HCT116 (cell line): Measurements from ENCODE around the gene TRIM41. TPM values are rescaled to one million over a fixed set of nuclear protein-coding genes. Genes with fewer than 3 reads are reported as not detected.

Experiments
- ATAC-seq: fragments of 200-7000 bp; cut with Tn5 transposase; 2 replicates; pipeline ENCODE4 v1.9.1; 2020; ENCODE audit warnings: mild to moderate bottlenecking, moderate library complexity
- BruUV-seq: library from RNA; stranded (reverse); fragments of 400-500 nt; replicated peaks from 2 replicates; lab custom pipeline; 2021; lab: Mats Ljungman, UMichigan
- CTCF ChIA-PET: fragments of 300-600 bp; sonication (Branson Sonifier 250); formaldehyde crosslinking; loops from one replicate; lab custom pipeline; 2021; ENCODE audit warnings: antibody characterized with exemption; lab: Charles Lee
- POLR2A ChIA-PET: fragments of 300-600, 350-600 bp; sonication (Branson Sonifier 250); formaldehyde crosslinking; loops from one replicate; lab custom pipeline; 2021; ENCODE audit warnings: antibody characterized with exemption; lab: Charles Lee
- RAD21 ChIA-PET, 2 experiments: fragments of 300-600 bp; sonication (Branson Sonifier 250); formaldehyde crosslinking; loops; one replicate each; lab custom pipeline; 2023; ENCODE audit warnings: low total read pairs in 2 of 2; ENCODE audit not compliant: uncharacterized antibody in 2 of 2, unreplicated experiment in 2 of 2, low non-redundant PET in 1 of 2; lab: Charles Lee
- DNase-seq: peaks from one replicate; pipeline ENCODE4 v3.0.0-alpha.2; 2010; ENCODE audit warnings: low read depth, low spot score
- H2AFZ ChIP-seq: fragments of 200-600 bp; shearing (Covaris generic), sonication (generic); 2 replicates; pipeline ENCODE4 v1.6.1; 2017; ENCODE audit warnings: low read depth, mixed run types, mixed read lengths, antibody characterized with exemption, low read length; ENCODE audit not compliant: poor library complexity, severe bottlenecking
- H3K27ac ChIP-seq: 2 replicates; pipeline ENCODE4 v1.5.1; 2012; ENCODE audit warnings: low read depth, low read length
- H3K27me3 ChIP-seq: fragments of 200-600 bp; sonication (generic); 2 replicates; pipeline ENCODE4 v1.6.1; 2016; ENCODE audit warnings: mixed run types, low read length, mixed read lengths; ENCODE audit not compliant: insufficient read depth
- H3K36me3 ChIP-seq, 2 experiments: fragments of 200-500 bp in 1 of 2; fragments of 200-600 bp in 1 of 2; sonication (Bioruptor generic) in 1 of 2; sonication (generic) in 1 of 2; 2 replicates each; pipeline versions ENCODE4 v1.5.1 to v1.6.1; 2014 to 2016; ENCODE audit warnings: low read length in 2 of 2, inconsistent platforms in 1 of 2, mixed read lengths in 1 of 2, mixed run types in 1 of 2; ENCODE audit not compliant: insufficient read depth in 2 of 2, control insufficient read depth in 1 of 2
- H3K4me1 ChIP-seq, 2 experiments: fragments of 200-600 bp in 1 of 2; sonication (generic) in 1 of 2; 2 replicates each; pipeline versions ENCODE4 v1.5.1 to v1.6.1; 2012 to 2017; ENCODE audit warnings: low read length in 2 of 2, inconsistent platforms in 1 of 2, mild to moderate bottlenecking in 1 of 2, mixed read lengths in 1 of 2, mixed run types in 1 of 2, moderate library complexity in 1 of 2; ENCODE audit not compliant: insufficient read depth in 2 of 2, control insufficient read depth in 1 of 2
- H3K4me2 ChIP-seq: fragments of 200-600 bp; sonication (generic); 2 replicates; pipeline ENCODE4 v1.6.1; 2017; ENCODE audit warnings: mixed run types, low read length, mixed read lengths
- H3K4me3 ChIP-seq, 2 experiments: fragments of 200-600 bp in 1 of 2; sonication (generic) in 1 of 2; replicated peaks in 1 of 2; 2 replicates each; pipeline ENCODE4 v1.5.1; 2011 to 2016; ENCODE audit warnings: low read length in 2 of 2, control low read depth in 1 of 2, low read depth in 1 of 2, mild to moderate bottlenecking in 1 of 2, mixed read lengths in 1 of 2, mixed run types in 1 of 2
- H3K79me2 ChIP-seq: fragments of 200-600 bp; sonication (generic); 2 replicates; pipeline ENCODE4 v1.6.1; 2017; ENCODE audit warnings: mild to moderate bottlenecking, mixed run types, low read length, moderate library complexity, mixed read lengths; ENCODE audit not compliant: insufficient read depth
- H3K9ac ChIP-seq: fragments of 200-600 bp; sonication (generic); 2 replicates; pipeline ENCODE4 v1.6.1; 2016; ENCODE audit warnings: low read length, mixed read lengths
- H3K9me2 ChIP-seq: fragments of 200-600 bp; sonication (generic), shearing (Covaris generic); 2 replicates; pipeline ENCODE4 v1.6.1; 2017; ENCODE audit warnings: mixed run types, mild to moderate bottlenecking, moderate library complexity; ENCODE audit not compliant: insufficient read depth
- H3K9me3 ChIP-seq, 2 experiments: fragments of 200-500 bp in 1 of 2; fragments of 200-600 bp in 1 of 2; sonication (Bioruptor generic) in 1 of 2; sonication (generic) in 1 of 2; 2 replicates each; pipeline ENCODE4 v1.6.1; 2014 to 2017; ENCODE audit warnings: low read length in 2 of 2, mixed read lengths in 2 of 2, inconsistent platforms in 1 of 2, low read depth in 1 of 2, mild to moderate bottlenecking in 1 of 2, mixed run types in 1 of 2, moderate library complexity in 1 of 2; ENCODE audit not compliant: control insufficient read depth in 1 of 2, insufficient read depth in 1 of 2
- H4K20me1 ChIP-seq: fragments of 200-600 bp; sonication (generic), shearing (Covaris generic); 2 replicates; pipeline ENCODE4 v1.6.1; 2017; ENCODE audit warnings: mixed run types, mild to moderate bottlenecking, moderate library complexity; ENCODE audit not compliant: insufficient read depth
- CBX3 ChIP-seq: IDR thresholded peaks from 2 replicates; pipeline ENCODE4 v1.6.1; 2012; ENCODE audit warnings: low read depth
- CEBPB ChIP-seq: IDR thresholded peaks from 2 replicates; pipeline ENCODE4 v1.6.1; 2012; ENCODE audit warnings: low read depth
- EGR1 ChIP-seq: IDR thresholded peaks from 2 replicates; pipeline ENCODE4 v1.6.1; 2012; ENCODE audit warnings: low read depth
- ELF1 ChIP-seq: IDR thresholded peaks from 2 replicates; pipeline ENCODE4 v1.6.1; 2012; ENCODE audit warnings: low read depth, borderline replicate concordance
- EZH2 ChIP-seq: fragments of 200-600 bp; sonication (generic); IDR thresholded peaks from 2 replicates; pipeline ENCODE4 v1.6.1; 2017; ENCODE audit warnings: antibody characterized with exemption, mixed run types
- FOSL1 ChIP-seq: IDR thresholded peaks from 2 replicates; pipeline ENCODE4 v1.6.1; 2012; ENCODE audit warnings: low read depth
- MAX ChIP-seq: IDR thresholded peaks from 2 replicates; pipeline ENCODE4 v1.6.1; 2012
- POLR2AphosphoS5 ChIP-seq: IDR thresholded peaks from 2 replicates; pipeline ENCODE4 v1.6.1; 2011; ENCODE audit warnings: mild to moderate bottlenecking, low read depth, low read length, moderate library complexity
- RAD21 ChIP-seq: IDR thresholded peaks from 2 replicates; pipeline ENCODE4 v1.6.1; 2012; ENCODE audit warnings: low read depth, mild to moderate bottlenecking
- SP1 ChIP-seq: IDR thresholded peaks from 2 replicates; pipeline ENCODE4 v1.6.1; 2012; ENCODE audit warnings: low read depth
- SRF ChIP-seq: IDR thresholded peaks from 2 replicates; pipeline ENCODE4 v1.6.1; 2012; ENCODE audit warnings: low read depth
- TCF7L2 ChIP-seq: IDR thresholded peaks from 2 replicates; pipeline ENCODE4 v1.7.0; 2011; ENCODE audit warnings: borderline replicate concordance, inconsistent platforms; ENCODE audit not compliant: insufficient read depth, insufficient read length; ENCODE audit errors: extremely low read depth
- YY1 ChIP-seq: IDR thresholded peaks from 2 replicates; pipeline ENCODE4 v1.6.1; 2011; ENCODE audit warnings: low read length, low read depth, moderate library complexity, mild to moderate bottlenecking; ENCODE audit not compliant: insufficient replicate concordance; ENCODE audit errors: extremely low read depth
- ZFX ChIP-seq: fragments of 450-650 bp; IDR thresholded peaks from 2 replicates; pipeline ENCODE4 v1.6.1; 2017
- ZNF274 ChIP-seq: fragments of 200-500 bp; sonication (Bioruptor generic); IDR thresholded peaks from 2 replicates; pipeline ENCODE4 v1.6.1; 2014; ENCODE audit warnings: mild to moderate bottlenecking, low read depth, low read length, inconsistent platforms
- intact Hi-C: fragments of 100-400 bp; cut with micrococcal nuclease; formaldehyde crosslinking; loops from 2 replicates; pipeline ENCODE4 v1.10.0; 2022
- total RNA-seq: library from RNA; stranded (reverse); gene quantifications from one replicate; pipeline ENCODE4 v1.2.1, GENCODE V29; 2021; ENCODE audit not compliant: unreplicated experiment
- TF ChIP-seq, protein P1 (sequence below): IDR thresholded peaks from 2 replicates; pipeline ENCODE4 v1.6.1; 2011; ENCODE audit warnings: mild to moderate bottlenecking, low read length, moderate library complexity; ENCODE audit not compliant: insufficient replicate concordance; ENCODE audit errors: extremely low read depth

TRIM41 gene
- total RNA-seq, 1 experiment from 2014 or later, result 51.8 TPM

- no peak for DNase-seq
- H3K36me3 ChIP-seq, result no peaks in the 10 kb centered on the region
- no peak overlapping the region for H3K9ac ChIP-seq
- no peak overlapping the region for H3K4me3 ChIP-seq
- ChIA-PET POLR2A (no interaction called here), RAD21 (no interaction called here), CTCF (no interaction called here)
- intact Hi-C loops, result no loop called here
- H4K20me1 ChIP-seq, result no peaks in the 10 kb centered on the region
- BruUV-seq, result no TSS peak
- ATAC-seq, result no peak
- TF ChIP-seq EGR1, result no peak
- no peak for TF ChIP-seq RAD21
- no peak for TF ChIP-seq FOSL1
- TF ChIP-seq MAX, result no peak
- TF ChIP-seq SP1, result no peak
- TF ChIP-seq, protein P1, sequence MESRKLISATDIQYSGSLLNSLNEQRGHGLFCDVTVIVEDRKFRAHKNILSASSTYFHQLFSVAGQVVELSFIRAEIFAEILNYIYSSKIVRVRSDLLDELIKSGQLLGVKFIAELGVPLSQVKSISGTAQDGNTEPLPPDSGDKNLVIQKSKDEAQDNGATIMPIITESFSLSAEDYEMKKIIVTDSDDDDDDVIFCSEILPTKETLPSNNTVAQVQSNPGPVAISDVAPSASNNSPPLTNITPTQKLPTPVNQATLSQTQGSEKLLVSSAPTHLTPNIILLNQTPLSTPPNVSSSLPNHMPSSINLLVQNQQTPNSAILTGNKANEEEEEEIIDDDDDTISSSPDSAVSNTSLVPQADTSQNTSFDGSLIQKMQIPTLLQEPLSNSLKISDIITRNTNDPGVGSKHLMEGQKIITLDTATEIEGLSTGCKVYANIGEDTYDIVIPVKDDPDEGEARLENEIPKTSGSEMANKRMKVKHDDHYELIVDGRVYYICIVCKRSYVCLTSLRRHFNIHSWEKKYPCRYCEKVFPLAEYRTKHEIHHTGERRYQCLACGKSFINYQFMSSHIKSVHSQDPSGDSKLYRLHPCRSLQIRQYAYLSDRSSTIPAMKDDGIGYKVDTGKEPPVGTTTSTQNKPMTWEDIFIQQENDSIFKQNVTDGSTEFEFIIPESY, result no peak
- no peak for TF ChIP-seq EZH2
- TF ChIP-seq TCF7L2, result no peak
- no peak for TF ChIP-seq CEBPB
- TF ChIP-seq CBX3, result no peak
- TF ChIP-seq ZNF274, result no peak
- no peak for TF ChIP-seq YY1
- no peak for TF ChIP-seq SRF
- TF ChIP-seq ELF1, result no peak
- TF ChIP-seq POLR2AphosphoS5, result no peak
- no peak for TF ChIP-seq ZFX
- no peak overlapping the region for H3K4me2 ChIP-seq
- no peaks in the 10 kb centered on the region for H3K79me2 ChIP-seq
- H2AFZ ChIP-seq, result no peak overlapping the region
- H3K9me3 ChIP-seq, result no peaks in the 10 kb centered on the region
- no peaks in the 10 kb centered on the region for H3K27me3 ChIP-seq
- no peaks in the 10 kb centered on the region for H3K4me1 ChIP-seq
- H3K27ac ChIP-seq, result no peak overlapping the region
- H3K9me2 ChIP-seq, result no peaks in the 10 kb centered on the region
Measured at GRCh38 chr5:181280251-181280762, 57.2 kb downstream of the TRIM41 start.
